ENCODE results near the gene SYT1.

Gene SYT1

DNA sequence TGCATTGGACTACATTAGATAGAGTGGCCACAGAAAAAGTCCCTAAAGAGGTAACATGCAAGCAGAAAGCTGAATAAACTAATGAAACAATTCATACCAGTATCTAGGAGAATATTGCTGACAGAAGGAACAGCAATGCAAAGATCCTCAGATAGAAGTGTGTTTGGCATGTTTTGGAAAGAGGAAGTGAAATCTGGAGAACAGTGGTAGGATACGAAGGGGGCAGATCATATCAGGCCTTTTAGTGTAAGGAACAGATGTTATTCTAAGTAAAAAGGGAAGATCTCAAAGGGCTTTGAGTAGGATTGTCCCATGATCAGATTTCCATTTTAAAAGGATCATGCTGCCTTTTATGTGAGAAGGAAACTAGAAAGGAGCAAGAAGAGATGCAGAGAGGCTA is 483.3 kb downstream of the SYT1 start:
- Histone ChIP-seq H3K23ac (ENCODE audit: low read length in 2 of 2) (no peak overlapping the region), H2BK12ac (ENCODE audit: low read length in 2 of 2) (no peak overlapping the region)

GRCh38 chr12:79351251-79351650 is 486.7 kb downstream of the SYT1 start:
- no peak overlapping the region for H2AK5ac ChIP-seq (ENCODE audit: low read length, severe bottlenecking)
- no peaks in the 10 kb centered on the region for H3K36me3 ChIP-seq (ENCODE audit: control insufficient read depth in 1 of 2, insufficient read depth in 2 of 2, low read depth in 1 of 2, low read length in 2 of 2)
- WGBS, result 100% methylated on average over 1 of the region's 3 CpGs
- H3K27ac ChIP-seq (ENCODE audit: low read length, poor library complexity, severe bottlenecking), result no peak overlapping the region
- H3K4me1 ChIP-seq (ENCODE audit: control insufficient read depth, insufficient read depth, low read depth, low read length), result no peaks in the 10 kb centered on the region
- H3K9ac ChIP-seq (ENCODE audit: low read length), result no peak overlapping the region
- H3K4ac ChIP-seq (ENCODE audit: low read depth in 1 of 2, low read length in 2 of 2), result no peak overlapping the region
- no peak overlapping the region for H3K18ac ChIP-seq (ENCODE audit: low read depth in 1 of 2, low read length in 2 of 2)
- H4K8ac ChIP-seq (ENCODE audit: low read length), result no peak overlapping the region
- no peak overlapping the region for H2BK15ac ChIP-seq (ENCODE audit: low read depth, poor library complexity, severe bottlenecking)
- H3K79me1 ChIP-seq (replicated peaks; ENCODE audit: low read length, poor library complexity, severe bottlenecking), result no peaks in the 10 kb centered on the region
- no peak overlapping the region for H3K23ac ChIP-seq (ENCODE audit: low read length in 2 of 2)
- no peak overlapping the region for H2AFZ ChIP-seq (ENCODE audit: low read depth, low read length)
- H3K27me3 ChIP-seq (ENCODE audit: control insufficient read depth in 1 of 2, insufficient read depth in 1 of 2, low read length in 2 of 2), result peaks cover 0 to 11% of the 10 kb centered on the region in 2 experiments
- H3K4me2 ChIP-seq (ENCODE audit: low read length, poor library complexity, severe bottlenecking), result no peak overlapping the region
- H3K4me3 ChIP-seq (ENCODE audit: insufficient read depth in 1 of 2, low read depth in 1 of 2, low read length in 2 of 2), result no peak overlapping the region
- H4K91ac ChIP-seq (ENCODE audit: low read length), result no peak overlapping the region
- H3K14ac ChIP-seq (ENCODE audit: low read length in 2 of 2), result no peak overlapping the region
- H2BK120ac ChIP-seq (ENCODE audit: low read depth, low read length), result no peak overlapping the region
- no peaks in the 10 kb centered on the region for H3K9me3 ChIP-seq (ENCODE audit: control insufficient read depth, low read length)
- DNase-seq, result no peak
- no peak overlapping the region for H2BK5ac ChIP-seq (ENCODE audit: low read depth, low read length, poor library complexity, severe bottlenecking)
- H2BK12ac ChIP-seq (ENCODE audit: low read length in 2 of 2), result no peak overlapping the region

More for the DNA sequence above, 483.3 kb downstream of the SYT1 start:
- no peak overlapping the region for H3K4ac ChIP-seq (ENCODE audit: low read depth in 1 of 2, low read length in 2 of 2)
- no peaks in the 10 kb centered on the region for H3K36me3 ChIP-seq (ENCODE audit: control insufficient read depth in 1 of 2, insufficient read depth in 2 of 2, low read depth in 1 of 2, low read length in 2 of 2)
- no peak overlapping the region for H2BK120ac ChIP-seq (ENCODE audit: low read depth, low read length)
- no peak overlapping the region for H4K91ac ChIP-seq (ENCODE audit: low read length)
- no peak overlapping the region for H2BK15ac ChIP-seq (ENCODE audit: low read depth, poor library complexity, severe bottlenecking)
- no peak overlapping the region for H2BK5ac ChIP-seq (ENCODE audit: low read depth, low read length, poor library complexity, severe bottlenecking)
- no peak overlapping the region for H3K14ac ChIP-seq (ENCODE audit: low read length in 2 of 2)
- no peak overlapping the region for H3K4me3 ChIP-seq (ENCODE audit: insufficient read depth in 1 of 2, low read depth in 1 of 2, low read length in 2 of 2)
- peaks cover 0 to 11% of the 10 kb centered on the region in 2 experiments for H3K27me3 ChIP-seq (ENCODE audit: control insufficient read depth in 1 of 2, insufficient read depth in 1 of 2, low read length in 2 of 2)
- no peaks in the 10 kb centered on the region for H3K4me1 ChIP-seq (ENCODE audit: control insufficient read depth, insufficient read depth, low read depth, low read length)
- H2AFZ ChIP-seq (ENCODE audit: low read depth, low read length), result no peak overlapping the region
- DNase-seq, result no peak
- H3K79me1 ChIP-seq (replicated peaks; ENCODE audit: low read length, poor library complexity, severe bottlenecking), result no peaks in the 10 kb centered on the region
- WGBS, result 74% methylated on average over 1 of the region's 1 CpG
- no peaks in the 10 kb centered on the region for H3K9me3 ChIP-seq (ENCODE audit: control insufficient read depth, low read length)
- no peak overlapping the region for H3K4me2 ChIP-seq (ENCODE audit: low read length, poor library complexity, severe bottlenecking)
- H2AK5ac ChIP-seq (ENCODE audit: low read length, severe bottlenecking), result no peak overlapping the region
- no peak overlapping the region for H3K9ac ChIP-seq (ENCODE audit: low read length)
- no peak overlapping the region for H4K8ac ChIP-seq (ENCODE audit: low read length)
- no peak overlapping the region for H3K27ac ChIP-seq (ENCODE audit: low read length, poor library complexity, severe bottlenecking)
- H3K18ac ChIP-seq (ENCODE audit: low read depth in 1 of 2, low read length in 2 of 2), result no peak overlapping the region

GRCh38 chr12:79356216-79356615 is 491.6 kb downstream of the SYT1 start:
- no peaks in the 10 kb centered on the region for H3K4me1 ChIP-seq (ENCODE audit: control insufficient read depth, insufficient read depth, low read depth, low read length)
- H3K27me3 ChIP-seq (ENCODE audit: control insufficient read depth in 1 of 2, insufficient read depth in 1 of 2, low read length in 2 of 2), result no peaks in the 10 kb centered on the region
- no peak overlapping the region for H2BK5ac ChIP-seq (ENCODE audit: low read depth, low read length, poor library complexity, severe bottlenecking)
- H3K79me1 ChIP-seq (replicated peaks; ENCODE audit: low read length, poor library complexity, severe bottlenecking), result no peaks in the 10 kb centered on the region
- H3K36me3 ChIP-seq (ENCODE audit: control insufficient read depth in 1 of 2, insufficient read depth in 2 of 2, low read depth in 1 of 2, low read length in 2 of 2), result no peaks in the 10 kb centered on the region
- DNase-seq, result no peak
- no peak overlapping the region for H2AK5ac ChIP-seq (ENCODE audit: low read length, severe bottlenecking)
- no CpG with 5 or more reads among the region's 1 CpG for WGBS
- no peak overlapping the region for H2BK120ac ChIP-seq (ENCODE audit: low read depth, low read length)
- H4K8ac ChIP-seq (ENCODE audit: low read length), result no peak overlapping the region
- no peak overlapping the region for H3K14ac ChIP-seq (ENCODE audit: low read length in 2 of 2)
- H2BK15ac ChIP-seq (ENCODE audit: low read depth, poor library complexity, severe bottlenecking), result no peak overlapping the region
- no peak overlapping the region for H3K18ac ChIP-seq (ENCODE audit: low read depth in 1 of 2, low read length in 2 of 2)
- no peak overlapping the region for H3K4me3 ChIP-seq (ENCODE audit: insufficient read depth in 1 of 2, low read depth in 1 of 2, low read length in 2 of 2)
- H3K23ac ChIP-seq (ENCODE audit: low read length in 2 of 2), result no peak overlapping the region
- H2BK12ac ChIP-seq (ENCODE audit: low read length in 2 of 2), result no peak overlapping the region
- H2AFZ ChIP-seq (ENCODE audit: low read depth, low read length), result no peak overlapping the region
- H3K4me2 ChIP-seq (ENCODE audit: low read length, poor library complexity, severe bottlenecking), result no peak overlapping the region
- no peak overlapping the region for H3K9ac ChIP-seq (ENCODE audit: low read length)
- no peak overlapping the region for H3K4ac ChIP-seq (ENCODE audit: low read depth in 1 of 2, low read length in 2 of 2)
- no peaks in the 10 kb centered on the region for H3K9me3 ChIP-seq (ENCODE audit: control insufficient read depth, low read length)
- H4K91ac ChIP-seq (ENCODE audit: low read length), result no peak overlapping the region
- H3K27ac ChIP-seq (ENCODE audit: low read length, poor library complexity, severe bottlenecking), result no peak overlapping the region

GRCh38 chr12:79357048-79357447 is 492.5 kb downstream of the SYT1 start:
- no peaks in the 10 kb centered on the region for H3K4me1 ChIP-seq (ENCODE audit: control insufficient read depth, insufficient read depth, low read depth, low read length)
- DNase-seq, result no peak
- no peak overlapping the region for H4K91ac ChIP-seq (ENCODE audit: low read length)
- no peak overlapping the region for H2BK5ac ChIP-seq (ENCODE audit: low read depth, low read length, poor library complexity, severe bottlenecking)
- H2BK120ac ChIP-seq (ENCODE audit: low read depth, low read length), result no peak overlapping the region
- no peaks in the 10 kb centered on the region for H3K9me3 ChIP-seq (ENCODE audit: control insufficient read depth, low read length)
- no peaks in the 10 kb centered on the region for H3K79me1 ChIP-seq (replicated peaks; ENCODE audit: low read length, poor library complexity, severe bottlenecking)
- H3K23ac ChIP-seq (ENCODE audit: low read length in 2 of 2), result no peak overlapping the region
- H3K14ac ChIP-seq (ENCODE audit: low read length in 2 of 2), result no peak overlapping the region
- no peaks in the 10 kb centered on the region for H3K27me3 ChIP-seq (ENCODE audit: control insufficient read depth in 1 of 2, insufficient read depth in 1 of 2, low read length in 2 of 2)
- no peak overlapping the region for H2BK15ac ChIP-seq (ENCODE audit: low read depth, poor library complexity, severe bottlenecking)
- no peaks in the 10 kb centered on the region for H3K36me3 ChIP-seq (ENCODE audit: control insufficient read depth in 1 of 2, insufficient read depth in 2 of 2, low read depth in 1 of 2, low read length in 2 of 2)
- no peak overlapping the region for H2AK5ac ChIP-seq (ENCODE audit: low read length, severe bottlenecking)
- H3K4me3 ChIP-seq (ENCODE audit: insufficient read depth in 1 of 2, low read depth in 1 of 2, low read length in 2 of 2), result no peak overlapping the region
- no peak overlapping the region for H3K18ac ChIP-seq (ENCODE audit: low read depth in 1 of 2, low read length in 2 of 2)
- H3K4me2 ChIP-seq (ENCODE audit: low read length, poor library complexity, severe bottlenecking), result no peak overlapping the region
- H3K27ac ChIP-seq (ENCODE audit: low read length, poor library complexity, severe bottlenecking), result no peak overlapping the region
- H3K9ac ChIP-seq (ENCODE audit: low read length), result no peak overlapping the region
- H2AFZ ChIP-seq (ENCODE audit: low read depth, low read length), result no peak overlapping the region
- H4K8ac ChIP-seq (ENCODE audit: low read length), result no peak overlapping the region
- H2BK12ac ChIP-seq (ENCODE audit: low read length in 2 of 2), result no peak overlapping the region
- no peak overlapping the region for H3K4ac ChIP-seq (ENCODE audit: low read depth in 1 of 2, low read length in 2 of 2)
